ENCODE measurements around the gene SLC17A7.
A peak's percentile ranks its signal among the peaks of the same experiment; 100 is the strongest.
"Not testable (repeated sequence)": the region's sequence is repeated elsewhere in the genome, so short reads cannot be mapped to it uniquely, and the experiment has no call there.

SLC17A7 gene

DNA sequence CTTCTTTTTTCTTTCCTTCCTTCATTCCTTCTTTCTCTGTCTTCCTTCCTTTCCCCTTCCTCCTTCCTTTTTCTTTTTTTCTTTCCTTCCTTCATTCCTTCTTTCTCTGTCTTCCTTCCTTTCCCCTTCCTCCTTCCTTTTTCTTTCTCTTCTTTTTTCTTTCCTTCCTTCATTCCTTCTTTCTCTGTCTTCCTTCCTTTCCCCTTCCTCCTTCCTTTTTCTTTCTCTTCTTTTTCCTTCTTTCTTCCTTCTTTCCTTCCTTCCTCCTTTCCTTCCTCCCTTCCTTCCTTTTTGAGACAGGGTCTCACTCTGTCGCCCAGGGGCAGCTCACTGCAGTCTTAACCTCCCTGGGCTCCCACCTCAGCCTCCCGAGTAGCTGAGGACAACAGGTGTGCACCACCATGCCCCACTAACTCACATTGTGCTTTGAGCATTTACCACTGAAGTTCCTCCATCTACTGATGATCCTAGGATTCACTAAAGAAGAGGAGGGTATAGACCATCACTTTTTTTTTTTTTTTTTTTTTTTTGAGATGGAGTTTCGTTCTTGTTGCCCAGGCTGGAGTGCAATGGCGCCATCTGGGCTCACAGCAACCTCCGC is 2.9 kb upstream of the SLC17A7 start:
- not testable (repeated sequence) for DNase-seq (ENCODE audit: low spot score)

DNA sequence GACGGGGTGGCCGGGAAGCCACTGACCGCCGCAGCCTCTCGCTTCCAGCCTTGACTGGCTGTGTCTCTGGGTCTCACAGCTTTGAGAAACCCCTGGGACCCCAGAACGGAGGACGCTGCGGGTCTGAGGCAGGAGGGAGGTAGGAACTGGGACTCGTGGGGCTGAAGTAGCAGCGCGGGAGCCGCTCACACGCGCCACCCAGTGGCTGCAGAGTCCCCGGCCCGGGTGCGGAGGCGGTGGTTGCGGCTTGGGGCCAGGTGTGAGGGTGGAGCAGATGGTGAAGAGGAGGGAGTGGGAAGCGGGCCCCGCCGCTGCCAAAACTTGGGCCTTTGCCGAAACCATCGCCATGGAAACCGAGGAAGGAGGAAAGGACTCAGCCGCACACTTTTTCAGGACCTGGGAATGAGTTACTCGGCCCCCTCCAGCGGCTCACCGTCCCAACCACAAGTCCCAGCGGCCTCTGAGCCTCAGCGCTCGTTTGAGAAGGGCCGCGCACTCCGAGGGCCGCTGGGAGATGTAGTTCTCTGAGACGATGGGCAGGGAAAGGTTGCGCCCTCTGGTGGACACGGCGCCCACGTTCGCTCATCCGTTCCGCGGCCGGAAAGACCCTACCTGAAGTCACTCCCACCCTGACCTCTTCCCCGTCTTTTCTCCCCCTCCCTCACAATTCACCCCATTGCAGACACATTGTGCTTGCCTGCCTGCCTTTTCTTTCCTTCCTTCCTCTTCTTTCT is 2.2 kb upstream of the SLC17A7 start:
- DNase-seq (ENCODE audit: low spot score), result peak; percentile 69

DNA sequence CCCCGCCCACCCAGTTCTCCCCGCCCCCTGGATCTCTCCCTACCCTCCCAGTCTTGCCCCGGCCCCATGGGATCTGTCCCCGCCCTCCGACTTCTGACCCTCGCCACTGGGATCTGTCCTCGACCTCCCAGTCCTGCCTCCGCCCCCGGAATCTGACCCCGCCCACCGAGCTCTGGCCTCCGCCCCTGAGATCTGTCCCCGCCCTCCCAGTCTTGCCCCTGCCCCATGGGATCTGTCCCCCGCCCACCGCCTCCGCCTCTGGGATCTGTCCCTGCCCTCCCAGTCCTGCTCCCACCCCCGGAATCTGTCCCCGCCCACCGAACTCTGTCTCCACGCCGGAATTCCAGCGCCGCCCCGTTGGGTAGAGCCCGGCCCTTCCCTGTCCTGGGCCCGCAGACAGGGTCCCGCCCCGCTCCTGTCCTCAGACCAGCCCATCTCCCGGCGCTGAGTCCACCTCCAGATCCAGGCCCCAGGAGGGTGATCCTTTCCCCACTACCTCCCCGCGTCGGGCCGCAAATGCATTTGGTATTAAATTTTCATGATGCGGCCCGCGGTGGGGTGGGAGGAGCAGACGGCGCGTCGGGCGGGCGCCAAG is 1.5 kb upstream of the SLC17A7 start:
- peak; percentile 84 for DNase-seq (ENCODE audit: low spot score)

GRCh38 chr19:49442354-49442753 is 1.0 kb upstream of the SLC17A7 start:
- DNase-seq (ENCODE audit: low spot score), result no peak

DNA sequence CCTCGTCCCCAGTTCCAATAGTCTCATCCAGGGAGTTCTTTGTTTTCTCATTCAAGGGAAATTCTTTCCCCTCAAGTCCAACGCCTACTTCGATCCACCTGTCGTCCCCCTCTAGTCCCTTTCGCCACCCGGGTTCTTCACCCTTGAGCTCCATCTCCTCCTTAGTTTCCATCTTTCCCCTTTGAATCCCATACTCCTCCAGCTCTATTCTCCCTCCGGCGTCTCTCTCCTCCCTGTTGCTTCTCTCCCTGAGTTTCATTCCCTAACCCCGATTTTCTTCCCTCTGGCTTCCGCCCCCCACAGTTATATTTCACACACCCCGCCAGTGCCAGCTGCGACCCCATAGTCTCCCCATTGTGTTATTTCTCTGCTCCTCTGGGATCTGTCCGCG is 628 bp upstream of the SLC17A7 start:
- no peak for DNase-seq (ENCODE audit: low spot score)

DNA sequence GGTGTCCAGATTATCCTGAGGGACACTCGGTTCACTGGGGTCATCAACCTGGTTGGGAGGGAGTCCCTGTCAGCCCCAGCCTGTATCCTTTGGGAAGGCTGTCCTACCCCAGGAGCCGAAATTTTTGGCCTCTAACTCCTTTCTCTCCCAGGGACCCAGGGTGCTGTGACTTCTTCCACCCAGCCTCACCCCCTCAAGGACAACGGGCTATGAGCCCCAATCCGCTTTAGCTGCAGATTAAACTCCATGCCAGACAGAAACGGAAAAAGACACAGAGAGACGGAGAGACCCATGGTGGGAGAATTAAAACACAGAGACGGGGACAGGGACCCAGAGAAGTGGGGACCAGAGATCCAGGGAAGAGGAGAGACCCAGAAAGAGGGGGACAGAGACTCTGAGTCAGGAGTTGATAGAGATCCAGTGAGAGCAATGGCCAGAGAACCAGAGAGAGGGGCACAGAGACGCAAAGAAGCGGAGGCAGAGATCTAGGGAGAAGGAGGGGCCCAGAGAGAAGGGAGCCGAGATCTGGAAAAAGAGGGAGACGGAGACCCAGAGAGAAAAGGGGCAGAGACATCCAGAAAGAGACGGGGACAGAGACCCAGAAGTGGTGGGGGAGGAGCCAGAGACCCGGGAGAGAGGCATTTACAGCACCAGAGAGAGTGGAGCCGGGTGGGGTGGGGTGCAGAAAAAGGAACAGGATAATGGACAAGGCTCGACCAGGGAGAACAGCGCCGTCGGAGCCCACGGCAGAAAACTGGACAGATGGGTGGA is 703 bp downstream of the SLC17A7 start:
- DNase-seq (ENCODE audit: low spot score), result no peak

DNA sequence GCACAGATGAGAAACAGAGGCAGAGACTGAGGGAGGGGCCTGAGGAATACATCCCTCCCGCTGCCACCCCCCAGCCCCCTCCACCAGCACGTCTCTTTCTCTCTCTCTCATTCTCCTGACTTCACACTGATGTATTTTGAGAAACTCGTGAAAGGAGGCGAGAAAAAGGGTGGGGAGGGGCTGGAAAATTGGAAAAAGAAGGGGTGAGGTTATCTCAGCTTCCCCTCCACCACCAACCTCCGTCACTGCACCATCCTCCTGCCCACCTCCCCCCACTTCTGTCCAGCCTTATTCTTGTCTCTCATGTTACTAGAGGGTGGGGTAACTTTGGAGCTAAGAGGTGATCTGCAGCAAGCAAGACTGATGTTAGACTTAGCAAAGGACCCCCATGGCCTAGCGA is 1.5 kb downstream of the SLC17A7 start:
- no peak for DNase-seq (ENCODE audit: low spot score)

- DNase-seq (ENCODE audit: low spot score), result no peak
These were observed 3.1 kb downstream of the SLC17A7 start for GRCh38 chr19:49438261-49438660.

- no peak for DNase-seq (ENCODE audit: low spot score)
These were observed 4.1 kb downstream of the SLC17A7 start for GRCh38 chr19:49437231-49437630.

GRCh38 chr19:49436381-49437017 is 4.8 kb downstream of the SLC17A7 start:
- DNase-seq (ENCODE audit: low spot score), result peak; percentile 74

DNA sequence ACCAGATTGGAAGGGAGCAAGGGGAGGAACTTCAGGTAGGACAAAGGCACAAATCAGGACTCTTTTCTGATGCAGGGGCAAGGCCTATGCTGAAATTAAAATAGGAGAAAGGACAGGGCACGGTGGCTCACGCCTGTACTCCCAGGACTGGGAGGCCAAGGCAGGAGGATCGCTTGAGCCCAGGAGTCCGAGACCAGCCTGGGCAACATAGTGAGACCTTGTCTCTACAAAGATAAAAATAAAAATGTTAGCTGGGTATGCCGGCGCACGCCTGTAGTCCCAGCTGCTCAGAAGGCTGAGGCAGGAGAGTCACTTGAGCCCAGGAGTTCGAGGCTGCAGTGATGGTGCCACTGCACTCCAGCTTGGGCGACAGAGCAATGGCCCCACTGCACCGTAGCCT is 5.7 kb downstream of the SLC17A7 start:
- DNase-seq (ENCODE audit: low spot score), result no peak

DNA sequence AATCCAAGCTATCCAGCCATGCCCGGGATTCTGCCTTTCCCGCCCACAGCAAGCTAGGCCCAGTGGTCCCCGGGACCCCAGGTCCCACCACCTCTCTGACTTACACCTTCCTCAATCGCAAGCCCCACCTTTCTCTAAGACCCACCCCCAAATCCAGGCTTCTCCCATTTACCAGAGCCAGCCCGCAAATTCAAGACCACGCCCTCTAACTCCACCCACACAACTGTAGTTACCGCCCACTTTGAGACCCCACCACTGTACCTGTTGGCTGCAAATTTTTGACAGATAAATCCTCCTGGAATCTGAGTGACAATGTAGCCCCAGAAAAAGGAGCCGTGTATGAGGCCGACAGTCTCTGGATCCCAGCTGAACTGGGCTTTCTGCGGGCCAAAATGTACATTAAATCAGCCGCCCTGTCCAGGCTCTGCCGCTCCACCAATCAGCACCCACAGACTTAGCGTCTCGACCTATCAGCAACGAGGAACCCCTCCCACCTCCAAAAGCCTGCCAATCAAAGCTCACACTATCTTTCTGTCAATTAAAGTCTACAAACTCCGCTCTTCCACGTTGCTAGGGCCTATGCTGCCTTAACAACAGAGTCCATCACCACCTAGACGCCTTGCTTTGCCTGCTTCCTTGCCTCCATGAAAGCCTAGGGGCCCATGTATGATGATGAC is 6.3 kb downstream of the SLC17A7 start:
- DNase-seq (ENCODE audit: low spot score), result no peak

DNA sequence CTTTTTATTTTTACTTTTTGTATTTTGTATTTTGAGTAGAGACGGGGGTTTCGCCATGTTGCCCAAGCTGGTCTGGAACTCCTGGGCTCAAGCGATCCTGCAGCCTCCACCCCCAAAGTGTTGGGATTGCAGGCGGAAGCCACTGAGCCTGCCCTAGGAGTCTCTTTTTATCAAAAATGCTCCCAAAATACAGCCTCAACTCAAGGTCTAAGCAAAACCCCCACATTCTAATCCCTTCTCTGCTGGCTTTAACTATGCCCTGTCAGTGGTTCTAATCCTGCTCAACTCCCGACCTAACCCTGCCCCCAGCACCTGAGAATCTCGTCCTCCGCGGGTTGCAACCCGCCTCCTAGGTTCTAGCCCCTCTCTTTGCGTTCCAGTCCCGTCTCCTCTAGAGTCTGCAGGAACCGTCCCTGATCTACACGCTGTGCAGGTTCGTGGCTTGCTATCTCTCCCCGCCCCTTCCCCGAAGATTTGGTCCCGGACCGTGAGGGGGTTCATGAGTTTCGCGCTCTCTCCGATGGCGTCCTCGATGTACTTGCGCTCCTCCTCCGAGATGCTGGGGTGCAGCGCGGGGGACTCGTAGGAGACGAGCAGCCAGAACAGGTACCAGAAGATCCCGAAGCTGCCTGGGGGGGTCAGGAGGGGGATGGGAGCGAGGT is 8.0 kb downstream of the SLC17A7 start:
- no peak for DNase-seq (ENCODE audit: low spot score)

DNA sequence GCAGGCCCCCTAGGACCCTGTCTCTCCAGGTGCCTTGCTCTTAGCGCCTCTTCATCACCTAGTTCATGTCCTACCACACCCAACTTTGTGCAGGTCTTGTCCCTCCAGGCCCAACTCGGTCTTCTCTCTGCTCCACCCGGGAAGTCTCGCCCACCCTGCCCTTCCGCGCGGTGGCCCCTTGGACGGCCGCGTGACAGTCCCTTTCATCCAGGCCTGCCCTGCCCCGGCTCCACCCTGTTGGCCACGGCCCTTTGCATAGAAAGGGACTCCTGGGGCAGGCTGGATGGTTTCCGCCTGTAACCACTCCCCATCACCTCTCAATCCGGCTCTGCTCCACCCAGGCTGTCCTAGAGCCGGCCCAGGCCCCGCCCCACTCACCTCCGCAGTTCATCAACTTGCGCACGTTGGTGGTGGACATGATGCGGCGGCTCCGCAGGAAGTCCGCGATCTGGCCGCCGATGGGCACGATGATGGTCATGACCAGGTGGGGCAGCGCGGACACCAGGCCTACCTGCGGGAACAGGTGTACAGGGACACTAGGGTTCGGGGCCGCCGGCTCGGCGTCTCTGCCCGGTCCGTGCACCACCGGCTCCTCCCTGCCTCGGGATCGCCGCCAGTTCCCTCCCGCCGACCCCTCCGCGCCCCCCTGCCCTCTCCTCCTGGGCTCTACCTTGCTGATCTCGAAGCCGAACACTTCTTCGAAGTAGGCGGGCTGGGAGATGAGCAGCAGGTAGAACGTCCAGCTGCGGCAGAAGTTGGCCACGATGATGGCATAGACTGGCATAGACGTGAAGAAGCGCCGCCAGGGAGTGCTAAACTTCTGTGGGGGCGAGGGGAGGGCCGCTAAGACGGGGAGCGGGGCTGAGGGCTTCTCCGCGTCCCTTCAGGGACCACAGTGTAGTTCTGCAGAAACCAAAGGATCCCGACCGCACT is 8.9 kb downstream of the SLC17A7 start:
- DNase-seq (ENCODE audit: low spot score), result peak; percentile 54

DNA sequence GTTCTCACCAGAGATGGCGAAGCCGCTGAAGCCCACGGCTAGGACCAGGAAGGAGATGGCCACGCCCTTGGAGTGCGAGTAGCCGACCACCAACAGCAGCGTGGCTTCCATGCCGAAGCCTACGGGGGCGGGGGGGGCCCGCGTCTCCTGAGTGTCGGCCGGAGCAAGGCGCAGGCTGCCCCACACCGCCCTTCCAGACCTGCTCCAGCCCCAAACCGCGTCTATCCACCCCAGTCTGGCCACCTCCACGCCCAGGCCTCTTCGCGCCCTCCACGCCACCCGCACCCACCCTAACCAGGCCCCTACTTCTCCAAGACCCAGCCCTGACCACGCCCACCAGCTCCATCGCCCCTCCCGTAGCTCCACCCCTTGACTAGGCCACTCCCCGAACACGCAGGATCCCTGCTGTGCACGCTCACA is 10.0 kb downstream of the SLC17A7 start:
- DNase-seq (ENCODE audit: low spot score), result no peak

- DNase-seq (ENCODE audit: low spot score), result no peak
These were observed 10.5 kb downstream of the SLC17A7 start for GRCh38 chr19:49430678-49431329.

- DNase-seq (ENCODE audit: low spot score), result no peak
These were observed 11.1 kb downstream of the SLC17A7 start for GRCh38 chr19:49430172-49430677.

DNA sequence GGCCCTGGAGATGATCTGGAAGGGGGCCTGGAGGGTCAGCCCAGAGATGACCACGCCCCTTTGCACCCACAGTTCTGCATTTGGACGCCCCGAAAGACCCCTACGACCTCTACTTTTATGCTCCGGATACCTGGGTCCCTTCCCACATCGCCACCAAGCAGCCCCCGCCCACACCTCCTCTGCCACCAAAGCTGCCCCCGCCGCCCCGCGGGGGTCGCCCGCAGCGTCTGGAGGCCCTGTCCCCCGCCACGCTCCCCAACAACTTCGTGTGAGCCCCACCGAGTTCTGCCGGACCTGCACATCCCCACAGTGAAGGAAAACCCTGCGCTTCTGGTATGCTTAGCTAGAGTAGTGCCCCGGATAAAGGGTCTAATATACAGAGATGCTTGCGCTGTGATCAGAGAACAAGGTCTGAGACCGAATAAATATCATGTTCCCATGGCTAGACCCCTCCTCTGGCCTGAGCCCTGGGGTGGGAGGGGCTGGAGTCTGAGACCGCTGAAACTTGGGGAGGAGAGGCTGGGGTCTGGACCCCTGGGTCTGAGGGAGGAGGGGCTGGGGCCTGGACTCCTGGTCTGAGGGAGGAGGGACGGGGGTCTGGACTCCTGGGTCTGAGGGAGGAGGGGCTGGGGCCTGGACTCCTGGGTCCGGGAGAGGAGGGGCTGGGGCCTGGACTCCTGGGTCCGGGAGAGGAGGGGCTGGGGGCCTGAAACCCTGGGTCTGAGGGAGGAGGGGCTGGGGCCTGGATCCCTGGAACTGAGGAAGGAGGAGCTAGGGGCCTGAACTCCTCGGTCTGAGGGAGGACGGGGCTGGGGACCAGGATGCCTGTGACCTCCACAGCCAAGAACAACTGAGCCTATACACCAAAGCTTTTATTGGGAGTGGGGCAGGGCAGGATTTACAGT is 12.5 kb downstream of the SLC17A7 start:
- no peak for DNase-seq (ENCODE audit: low spot score)
